PC-3 (cell line): ENCODE data around the gene CCDC24. TPM values are rescaled to one million over a fixed set of nuclear protein-coding genes. Genes with fewer than 3 reads are reported as not detected.

Experiments
- ATAC-seq: fragments of 200-7000 bp; cut with Tn5 transposase; 2 replicates; pipeline ENCODE4 v1.9.1; 2020; ENCODE audit warnings: mild to moderate bottlenecking, moderate library complexity
- BruUV-seq: library from RNA; stranded (reverse); fragments of 400-500 nt; replicated peaks from 2 replicates; lab custom pipeline; 2021; lab: Mats Ljungman, UMichigan
- CTCF ChIA-PET: fragments of 300-600 bp; sonication (Branson Sonifier 250); formaldehyde crosslinking; loops from one replicate; lab custom pipeline; 2022; ENCODE audit warnings: antibody characterized with exemption; lab: Charles Lee
- POLR2A ChIA-PET: fragments of 300-600 bp; sonication (Branson Sonifier 250); formaldehyde crosslinking; loops from one replicate; lab custom pipeline; 2022; ENCODE audit warnings: antibody characterized with exemption; ENCODE audit not compliant: unreplicated experiment; lab: Charles Lee
- DNase-seq: peaks from one replicate; pipeline ENCODE4 v3.0.0-alpha.2; 2015
- H2AFZ ChIP-seq: fragments of 300-600 bp; sonication (generic); 2 replicates; pipeline ENCODE4 v1.6.0; 2016; ENCODE audit warnings: antibody characterized with exemption, low read length
- H3F3A ChIP-seq: fragments of 300-600 bp; sonication (generic); one replicate; pipeline ENCODE4 v1.6.0; 2017; ENCODE audit warnings: antibody characterized with exemption, low read length, control low read depth, mild to moderate bottlenecking; ENCODE audit not compliant: unreplicated experiment
- H3K27ac ChIP-seq: fragments of 300-600 bp; sonication (generic); 2 replicates; pipeline ENCODE4 v1.5.1; 2016; ENCODE audit warnings: mild to moderate bottlenecking, low read length
- H3K27me3 ChIP-seq: fragments of 300-600 bp; sonication (generic); 2 replicates; pipeline ENCODE4 v1.6.1; 2016; ENCODE audit warnings: low read length, mixed read lengths
- H3K36me3 ChIP-seq: fragments of 300-600 bp; sonication (generic); 2 replicates; pipeline ENCODE4 v1.6.1; 2016; ENCODE audit warnings: low read depth, mixed run types, low read length, mixed read lengths
- H3K4me1 ChIP-seq: fragments of 300-600 bp; sonication (generic); 2 replicates; pipeline ENCODE4 v1.5.1; 2016; ENCODE audit warnings: low read length; ENCODE audit not compliant: insufficient read depth
- H3K4me2 ChIP-seq: fragments of 300-600 bp; sonication (generic); 2 replicates; pipeline ENCODE4 v1.6.0; 2016; ENCODE audit warnings: low read length
- H3K4me3 ChIP-seq: fragments of 300-600 bp; sonication (generic); 2 replicates; pipeline ENCODE4 v1.5.1; 2016; ENCODE audit warnings: mild to moderate bottlenecking, low read length, mixed read lengths
- H3K79me2 ChIP-seq: fragments of 300-600 bp; sonication (generic); 2 replicates; pipeline ENCODE4 v1.6.1; 2017; ENCODE audit warnings: low read length, mixed read lengths
- H3K9ac ChIP-seq: fragments of 300-600 bp; sonication (generic); 2 replicates; pipeline ENCODE4 v1.6.0; 2016; ENCODE audit warnings: mild to moderate bottlenecking, low read length
- H3K9me2 ChIP-seq: fragments of 300-600 bp; sonication (generic); replicated peaks from 2 replicates; pipeline ENCODE4 v1.6.1; 2016; ENCODE audit warnings: mixed run types, low read length, mixed read lengths
- H3K9me3 ChIP-seq: fragments of 300-600 bp; sonication (generic); 2 replicates; pipeline ENCODE4 v1.6.1; 2016; ENCODE audit warnings: low read length, mixed read lengths
- H4K20me1 ChIP-seq: fragments of 300-600 bp; sonication (generic); 2 replicates; pipeline ENCODE4 v1.6.1; 2016; ENCODE audit warnings: low read length, mixed read lengths
- EZH2 ChIP-seq: fragments of 300-600 bp; sonication (generic); IDR thresholded peaks from one replicate; pipeline ENCODE4 v1.6.1; 2017; ENCODE audit warnings: antibody characterized with exemption, mild to moderate bottlenecking, low read length; ENCODE audit not compliant: unreplicated experiment
- EZH2phosphoT487 ChIP-seq: fragments of 300-600 bp; sonication (generic); IDR thresholded peaks from 2 replicates; pipeline ENCODE4 v1.6.1; 2018; ENCODE audit warnings: mild to moderate bottlenecking, antibody characterized with exemption, low read length, borderline replicate concordance
- intact Hi-C: fragments of 100-400 bp; cut with micrococcal nuclease; formaldehyde crosslinking; loops from 2 replicates; pipeline ENCODE4 v1.9.0; 2023
- total RNA-seq: library from RNA; depleted of rRNA; stranded (reverse); fragments of >200 nt; gene quantifications from 2 replicates; pipeline ENCODE4 v1.2.3, GENCODE V29; 2014
- TF ChIP-seq, protein P1 (sequence below): fragments of 300-600 bp; sonication (generic); conservative IDR thresholded peaks from 2 replicates; pipeline ENCODE4 v1.5.1; 2017; ENCODE audit warnings: antibody characterized with exemption, low read depth, mild to moderate bottlenecking, low read length

CCDC24 gene
- total RNA-seq, 1 experiment from 2014 or later, result 10.1 TPM

DNA sequence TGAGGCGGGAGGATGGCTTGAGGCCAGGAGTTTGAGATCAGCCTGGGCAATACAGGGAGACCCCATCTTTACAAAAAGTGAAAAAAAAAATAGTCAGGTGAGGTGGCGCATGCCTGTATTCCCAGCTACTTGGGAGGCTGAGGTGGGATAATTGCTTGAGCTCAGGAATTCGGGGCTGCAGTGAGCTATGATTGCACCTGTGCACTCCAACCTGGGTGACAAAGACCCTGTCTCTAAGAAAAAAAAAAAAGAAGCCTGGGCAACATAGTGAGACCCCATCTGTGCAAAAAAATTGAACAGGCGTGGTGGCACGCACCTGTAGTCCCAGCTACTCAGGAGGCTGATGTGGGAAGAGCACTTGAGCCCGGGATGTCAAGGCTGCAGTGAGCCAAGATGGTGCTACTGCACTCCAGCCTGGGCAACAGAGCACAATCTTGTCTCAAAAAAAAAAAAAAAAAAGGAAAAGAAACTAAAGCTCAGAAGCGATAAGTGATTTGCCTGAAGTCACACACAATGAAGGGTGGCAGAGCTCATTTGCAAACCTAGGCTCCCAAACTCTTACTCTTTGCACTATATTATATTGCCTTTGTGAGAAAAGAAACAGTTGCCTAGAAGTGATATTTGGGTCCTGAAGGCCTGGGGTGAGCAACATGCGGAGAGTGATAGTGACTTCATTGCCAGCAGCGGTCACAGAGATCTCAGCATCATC lies 2.0 kb downstream of the CCDC24 start:
- no peak overlapping the region for H3K4me3 ChIP-seq
- CTCF ChIA-PET, result no interaction called here
- no peak for DNase-seq
- no TSS peak for BruUV-seq
- H3K79me2 ChIP-seq, result no peaks in the 10 kb centered on the region
- TF ChIP-seq, protein P1, sequence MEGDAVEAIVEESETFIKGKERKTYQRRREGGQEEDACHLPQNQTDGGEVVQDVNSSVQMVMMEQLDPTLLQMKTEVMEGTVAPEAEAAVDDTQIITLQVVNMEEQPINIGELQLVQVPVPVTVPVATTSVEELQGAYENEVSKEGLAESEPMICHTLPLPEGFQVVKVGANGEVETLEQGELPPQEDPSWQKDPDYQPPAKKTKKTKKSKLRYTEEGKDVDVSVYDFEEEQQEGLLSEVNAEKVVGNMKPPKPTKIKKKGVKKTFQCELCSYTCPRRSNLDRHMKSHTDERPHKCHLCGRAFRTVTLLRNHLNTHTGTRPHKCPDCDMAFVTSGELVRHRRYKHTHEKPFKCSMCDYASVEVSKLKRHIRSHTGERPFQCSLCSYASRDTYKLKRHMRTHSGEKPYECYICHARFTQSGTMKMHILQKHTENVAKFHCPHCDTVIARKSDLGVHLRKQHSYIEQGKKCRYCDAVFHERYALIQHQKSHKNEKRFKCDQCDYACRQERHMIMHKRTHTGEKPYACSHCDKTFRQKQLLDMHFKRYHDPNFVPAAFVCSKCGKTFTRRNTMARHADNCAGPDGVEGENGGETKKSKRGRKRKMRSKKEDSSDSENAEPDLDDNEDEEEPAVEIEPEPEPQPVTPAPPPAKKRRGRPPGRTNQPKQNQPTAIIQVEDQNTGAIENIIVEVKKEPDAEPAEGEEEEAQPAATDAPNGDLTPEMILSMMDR, result no peak
- no peak for TF ChIP-seq EZH2
- TF ChIP-seq EZH2phosphoT487, result no peak
- no peak overlapping the region for H3K4me2 ChIP-seq
- no peak overlapping the region for H2AFZ ChIP-seq
- no peak overlapping the region for H3K9ac ChIP-seq
- H3K9me2 ChIP-seq, result no peaks in the 10 kb centered on the region
- POLR2A ChIA-PET, result interaction anchor here (0.6 kb wide), 2 partner anchors 45 to 63 kb away, joined by 5 to 8 read pairs; no protein-coding TSS in a partner anchor
- no peaks in the 10 kb centered on the region for H3F3A ChIP-seq
- intact Hi-C loops, result loop anchor here (5.0 kb wide), 1 partner anchor 44 kb away; no protein-coding TSS in a partner anchor
- H3K27me3 ChIP-seq, result no peaks in the 10 kb centered on the region
- H3K36me3 ChIP-seq, result no peaks in the 10 kb centered on the region
- H3K27ac ChIP-seq, result no peak overlapping the region
- ATAC-seq, result no peak
- no peaks in the 10 kb centered on the region for H4K20me1 ChIP-seq
- H3K9me3 ChIP-seq, result no peaks in the 10 kb centered on the region
- peaks cover 19% of the 10 kb centered on the region for H3K4me1 ChIP-seq

DNA sequence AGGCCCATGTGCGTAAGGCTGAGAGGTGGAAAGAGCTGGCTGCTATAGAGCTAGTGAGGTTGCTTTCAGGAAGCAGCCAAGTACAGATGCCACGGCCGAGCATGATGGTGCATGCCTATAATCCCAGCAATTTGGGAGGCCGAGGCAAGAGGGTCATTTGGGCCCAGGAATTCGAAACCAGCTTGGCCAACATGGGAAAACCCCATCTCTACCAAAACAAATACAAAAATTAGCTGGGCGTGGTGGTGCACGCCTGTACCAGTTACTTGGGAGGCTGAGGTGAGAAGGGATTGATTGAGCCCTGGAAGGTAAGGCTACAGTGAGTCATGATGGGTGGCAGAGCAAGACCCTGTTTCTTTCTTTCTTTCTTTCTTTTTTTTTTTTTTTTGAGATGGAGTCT lies 2.7 kb downstream of the CCDC24 start:
- no peaks in the 10 kb centered on the region for H3K9me2 ChIP-seq
- H3K4me3 ChIP-seq, result no peak overlapping the region
- H3K4me2 ChIP-seq, result no peak overlapping the region
- CTCF ChIA-PET, result interaction anchor here (0.6 to 0.7 kb wide), 2 partner anchors 42 to 54 kb away, joined by 3 to 4 read pairs; no protein-coding TSS in a partner anchor
- no peaks in the 10 kb centered on the region for H3K9me3 ChIP-seq
- H3K79me2 ChIP-seq, result no peaks in the 10 kb centered on the region
- no peak overlapping the region for H3K9ac ChIP-seq
- no peak overlapping the region for H3K27ac ChIP-seq
- TF ChIP-seq, protein P1, result no peak
- TF ChIP-seq EZH2phosphoT487 (no peak), EZH2 (no peak)
- H2AFZ ChIP-seq, result no peak overlapping the region
- BruUV-seq, result no TSS peak
- no peaks in the 10 kb centered on the region for H3K36me3 ChIP-seq
- intact Hi-C loops, result loop anchor here (5.0 kb wide), 1 partner anchor 43 kb away; no protein-coding TSS in a partner anchor
- ATAC-seq (no peak), DNase-seq (no peak)
- no peaks in the 10 kb centered on the region for H3F3A ChIP-seq
- peaks cover 19% of the 10 kb centered on the region for H3K4me1 ChIP-seq
- POLR2A ChIA-PET, result interaction anchor here (0.6 kb wide), 1 partner anchor 62 kb away, joined by 5 read pairs; no protein-coding TSS in a partner anchor
- H3K27me3 ChIP-seq, result no peaks in the 10 kb centered on the region
- no peaks in the 10 kb centered on the region for H4K20me1 ChIP-seq
